Vagina (tissue), 2 donors: Measurements from ENCODE around the gene NRXN3. TPM values are rescaled to one million over a fixed set of nuclear protein-coding genes. Genes with fewer than 3 reads are reported as not detected.

Experiments
- DNase-seq, 2 donors: peaks; one replicate each; pipeline ENCODE4 v3.0.0-alpha.2; 2017; ENCODE audit errors: extremely low spot score in 2 of 2
- H3K27ac ChIP-seq: fragments of 200-600 bp; sonication (generic); one replicate; pipeline ENCODE4 v1.5.1; 2019
- H3K27me3 ChIP-seq: fragments of 200-600 bp; sonication (generic); one replicate; pipeline ENCODE4 v1.5.1; 2019
- H3K36me3 ChIP-seq, 2 donors: fragments of 200-600 bp; sonication (generic); one replicate each; pipeline ENCODE4 v1.5.1; 2017 to 2019
- H3K4me1 ChIP-seq: fragments of 200-600 bp; sonication (generic); one replicate; pipeline ENCODE4 v1.5.1; 2019
- H3K4me3 ChIP-seq, 2 donors: fragments of 200-600 bp; sonication (generic); 1 replicate in 1 of 2; 2 replicates in 1 of 2; pipeline ENCODE4 v1.5.1; 2016 to 2019
- H3K9me3 ChIP-seq: fragments of 200-600 bp; sonication (generic); one replicate; pipeline ENCODE4 v1.5.1; 2019
- POLR2A ChIP-seq, 2 donors: fragments of 450-650 bp; IDR thresholded peaks; one replicate each; pipeline ENCODE4 v1.6.1; 2017; ENCODE audit warnings: antibody characterized with exemption in 2 of 2, mild to moderate bottlenecking in 2 of 2, moderate library complexity in 2 of 2
- POLR2AphosphoS5 ChIP-seq, 2 donors: sonication (generic); formaldehyde crosslinking; IDR thresholded peaks; one replicate each; pipeline ENCODE4 v1.9.0; 2017; ENCODE audit warnings: antibody characterized with exemption in 2 of 2, mild to moderate bottlenecking in 2 of 2, low read depth in 1 of 2; ENCODE audit not compliant: insufficient read depth in 1 of 2
- intact Hi-C: fragments of 100-400 bp; cut with DNase I; formaldehyde crosslinking; loops from one replicate; pipeline ENCODE4 v1.15.1; 2023
- total RNA-seq: library from RNA; depleted of rRNA; stranded (reverse); fragments of >200 nt; gene quantifications from one replicate; pipeline ENCODE4 v1.2.3, GENCODE V29; 2016
- TF ChIP-seq, protein P1 (sequence below), 3 experiments: fragments of 450-650 bp in 2 of 3; fragments of 200-600 bp in 1 of 3; sonication (generic) in 1 of 3; IDR thresholded peaks; one replicate each; pipeline ENCODE4 v1.5.1; 2017 to 2019; ENCODE audit warnings: antibody characterized with exemption in 3 of 3, mild to moderate bottlenecking in 2 of 3, moderate library complexity in 2 of 3

NRXN3 gene
- total RNA-seq, 1 donor from 2014 or later: 4.7 TPM

- no peaks in the 10 kb centered on the region for H3K9me3 ChIP-seq
- H3K4me3 ChIP-seq: no peak overlapping the region
- intact Hi-C loops: no loop called here
Measured at GRCh38 chr14:79037593-79037992, 867.4 kb downstream of the NRXN3 start.

GRCh38 chr14:79040790-79041189, 870.6 kb downstream of the NRXN3 start:
- TF ChIP-seq POLR2AphosphoS5 (IDR thresholded peaks at IDR 0.05; ENCODE audit: insufficient read depth in 1 of 2, low read depth in 1 of 2) (no peak), POLR2A (IDR thresholded peaks at IDR 0.05) (no peak)
- TF ChIP-seq, protein P1, sequence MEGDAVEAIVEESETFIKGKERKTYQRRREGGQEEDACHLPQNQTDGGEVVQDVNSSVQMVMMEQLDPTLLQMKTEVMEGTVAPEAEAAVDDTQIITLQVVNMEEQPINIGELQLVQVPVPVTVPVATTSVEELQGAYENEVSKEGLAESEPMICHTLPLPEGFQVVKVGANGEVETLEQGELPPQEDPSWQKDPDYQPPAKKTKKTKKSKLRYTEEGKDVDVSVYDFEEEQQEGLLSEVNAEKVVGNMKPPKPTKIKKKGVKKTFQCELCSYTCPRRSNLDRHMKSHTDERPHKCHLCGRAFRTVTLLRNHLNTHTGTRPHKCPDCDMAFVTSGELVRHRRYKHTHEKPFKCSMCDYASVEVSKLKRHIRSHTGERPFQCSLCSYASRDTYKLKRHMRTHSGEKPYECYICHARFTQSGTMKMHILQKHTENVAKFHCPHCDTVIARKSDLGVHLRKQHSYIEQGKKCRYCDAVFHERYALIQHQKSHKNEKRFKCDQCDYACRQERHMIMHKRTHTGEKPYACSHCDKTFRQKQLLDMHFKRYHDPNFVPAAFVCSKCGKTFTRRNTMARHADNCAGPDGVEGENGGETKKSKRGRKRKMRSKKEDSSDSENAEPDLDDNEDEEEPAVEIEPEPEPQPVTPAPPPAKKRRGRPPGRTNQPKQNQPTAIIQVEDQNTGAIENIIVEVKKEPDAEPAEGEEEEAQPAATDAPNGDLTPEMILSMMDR (IDR thresholded peaks at IDR 0.05): no peak
- Histone ChIP-seq H3K36me3 (no peaks in the 10 kb centered on the region), H3K4me3 (no peak overlapping the region), H3K9me3 (no peaks in the 10 kb centered on the region), H3K4me1 (no peaks in the 10 kb centered on the region), H3K27me3 (no peaks in the 10 kb centered on the region), H3K27ac (no peak overlapping the region)
- intact Hi-C loops: no loop called here
- DNase-seq: no peak

More at GRCh38 chr14:79037593-79037992, 867.4 kb downstream of the NRXN3 start:
- Histone ChIP-seq H3K4me1 (no peaks in the 10 kb centered on the region), H3K36me3 (no peaks in the 10 kb centered on the region), H3K27me3 (no peaks in the 10 kb centered on the region), H3K27ac (no peak overlapping the region)
- TF ChIP-seq POLR2A (IDR thresholded peaks at IDR 0.05): no peak
- DNase-seq: no peak

GRCh38 chr14:79043194-79043889, 873.2 kb downstream of the NRXN3 start:
- no peak overlapping the region for H3K27ac ChIP-seq
- TF ChIP-seq POLR2A (IDR thresholded peaks at IDR 0.05): no peak
- TF ChIP-seq POLR2AphosphoS5 (IDR thresholded peaks at IDR 0.05; ENCODE audit: insufficient read depth in 1 of 2, low read depth in 1 of 2): no peak
- TF ChIP-seq, protein P1 (IDR thresholded peaks at IDR 0.05): no peak
- H3K27me3 ChIP-seq: no peaks in the 10 kb centered on the region
- DNase-seq: no peak
- intact Hi-C loops: no loop called here
- no peaks in the 10 kb centered on the region for H3K36me3 ChIP-seq
- H3K4me3 ChIP-seq: no peak overlapping the region
- H3K4me1 ChIP-seq: no peaks in the 10 kb centered on the region
- no peaks in the 10 kb centered on the region for H3K9me3 ChIP-seq

GRCh38 chr14:79044894-79045624, 874.9 kb downstream of the NRXN3 start:
- no peaks in the 10 kb centered on the region for H3K9me3 ChIP-seq
- H3K27ac ChIP-seq: no peak overlapping the region
- no peaks in the 10 kb centered on the region for H3K36me3 ChIP-seq
- no peak overlapping the region for H3K4me3 ChIP-seq
- intact Hi-C loops: no loop called here
- DNase-seq: no peak
- TF ChIP-seq POLR2A (IDR thresholded peaks at IDR 0.05) (no peak), POLR2AphosphoS5 (IDR thresholded peaks at IDR 0.05; ENCODE audit: insufficient read depth in 1 of 2, low read depth in 1 of 2) (peak in 1 of 2 donors; percentile 67)
- TF ChIP-seq, protein P1 (IDR thresholded peaks at IDR 0.05): no peak
- H3K4me1 ChIP-seq: no peaks in the 10 kb centered on the region
- H3K27me3 ChIP-seq: no peaks in the 10 kb centered on the region

- Histone ChIP-seq H3K9me3 (no peaks in the 10 kb centered on the region), H3K4me1 (peaks cover 4% of the 10 kb centered on the region), H3K36me3 (no peaks in the 10 kb centered on the region), H3K27ac (no peak overlapping the region), H3K4me3 (no peak overlapping the region), H3K27me3 (no peaks in the 10 kb centered on the region)
- no peak for DNase-seq
- intact Hi-C loops: no loop called here
- TF ChIP-seq POLR2AphosphoS5 (IDR thresholded peaks at IDR 0.05; ENCODE audit: insufficient read depth in 1 of 2, low read depth in 1 of 2) (no peak), POLR2A (IDR thresholded peaks at IDR 0.05) (no peak)
- TF ChIP-seq, protein P1 (IDR thresholded peaks at IDR 0.05): no peak
Measured at GRCh38 chr14:79050787-79051727, 880.9 kb downstream of the NRXN3 start.
